22Rv1 (cell line): ENCODE results near the gene AASDHPPT.
"Not testable (repeated sequence)": the region's sequence is repeated elsewhere in the genome, so short reads cannot be mapped to it uniquely, and the experiment has no call there.

ENCODE experiments used
- CTCF ChIP-seq: fragments of 450-650 bp; IDR thresholded peaks from 2 replicates; pipeline ENCODE4 v1.5.1; 2017; ENCODE audit warnings: mild to moderate bottlenecking
- ZFX ChIP-seq: fragments of 450-650 bp; IDR thresholded peaks from 2 replicates; pipeline ENCODE4 v1.6.1; 2017; ENCODE audit warnings: antibody characterized with exemption, borderline replicate concordance

GRCh38 chr11:106058377-106058776 lies 19.1 kb upstream of the AASDHPPT start:
- not testable (repeated sequence) for TF ChIP-seq CTCF, ZFX
